T-helper 2 cell treated with Interferon-gamma antibody and Interleukin-4, amounts not matched to agents 100 ng/mL and 5 ng/mL, for 36 hours (primary cell): ENCODE measurements around the gene TMCO1. TPM values are rescaled to one million over a fixed set of nuclear protein-coding genes. Genes with fewer than 3 reads are reported as not detected.
"Not testable (repeated sequence)": the region's sequence is repeated elsewhere in the genome, so short reads cannot be mapped to it uniquely, and the experiment has no call there.

Experiments
- intact Hi-C: fragments of 100-400 bp; cut with micrococcal nuclease; formaldehyde crosslinking; loops from one replicate; pipeline ENCODE4 v1.15.1; 2023
- total RNA-seq: library from RNA; stranded (reverse); gene quantifications from 2 replicates; pipeline ENCODE4 v1.2.3, GENCODE V29; 2022

Gene TMCO1
- total RNA-seq, 1 donor from 2014 or later = 105 TPM

GRCh38 chr1:165747632-165748447 is 20.8 kb downstream of the TMCO1 start:
- intact Hi-C loops = no loop called here

- intact Hi-C loops = not testable (repeated sequence)
Measured at GRCh38 chr1:165744913-165745312, 23.8 kb downstream of the TMCO1 start.

- intact Hi-C loops = no loop called here
Measured at GRCh38 chr1:165742194-165742593, 26.5 kb downstream of the TMCO1 start.

- intact Hi-C loops = no loop called here
Measured at GRCh38 chr1:165738794-165739193, 29.9 kb downstream of the TMCO1 start.

- intact Hi-C loops = no loop called here
Measured at GRCh38 chr1:165737196-165737595, 31.5 kb downstream of the TMCO1 start.

GRCh38 chr1:165734906-165735305 is 33.8 kb downstream of the TMCO1 start:
- intact Hi-C loops = no loop called here

- intact Hi-C loops = no loop called here
Measured at GRCh38 chr1:165726841-165727240, 41.8 kb downstream of the TMCO1 start.

GRCh38 chr1:165726169-165726568 is 42.5 kb downstream of the TMCO1 start:
- intact Hi-C loops = no loop called here

GRCh38 chr1:165717918-165718515 is 50.7 kb downstream of the TMCO1 start:
- intact Hi-C loops = loop anchor here (1.0 to 5.0 kb wide), 3 partner anchors 117 to 759 kb away; no protein-coding TSS in a partner anchor

- intact Hi-C loops = loop anchor here (5.0 kb wide), 1 partner anchor 761 kb away; no protein-coding TSS in a partner anchor
Measured at GRCh38 chr1:165716265-165717051, 52.2 kb downstream of the TMCO1 start.

- intact Hi-C loops = no loop called here
Measured at GRCh38 chr1:165712764-165713163, 55.9 kb downstream of the TMCO1 start.

GRCh38 chr1:165707984-165708706 is 60.5 kb downstream of the TMCO1 start:
- intact Hi-C loops = no loop called here

- intact Hi-C loops = no loop called here
Measured at GRCh38 chr1:165703648-165704047, 65.0 kb downstream of the TMCO1 start.

- intact Hi-C loops = not testable (repeated sequence)
Measured at GRCh38 chr1:165701922-165702321, 66.7 kb downstream of the TMCO1 start.

- intact Hi-C loops = loop anchor here (2.0 to 5.0 kb wide), 4 partner anchors 59 to 1521 kb away; partner anchors contain the start of gene POU2F1
Measured at GRCh38 chr1:165699577-165699976, 69.1 kb downstream of the TMCO1 start.

GRCh38 chr1:165698761-165699052 is 70.0 kb downstream of the TMCO1 start:
- intact Hi-C loops = loop anchor here (1.0 to 5.0 kb wide), 8 partner anchors 58 to 1522 kb away; partner anchors contain the start of genes POU2F1 and TMCO1

- intact Hi-C loops = loop anchor here (1.0 to 5.0 kb wide), 8 partner anchors 57 to 1523 kb away; partner anchors contain the start of genes POU2F1 and TMCO1
Measured at GRCh38 chr1:165697881-165698760, 70.5 kb downstream of the TMCO1 start, which contains the start of gene ALDH9A1. Gene ALDH9A1 (minus strand): TSS chr1:165698562. CDS start chr1:165698558, 4 bp downstream.

GRCh38 chr1:165697491-165697880 is 71.2 kb downstream of the TMCO1 start:
- intact Hi-C loops = loop anchor here (5.0 kb wide), 1 partner anchor 305 kb away; no protein-coding TSS in a partner anchor

GRCh38 chr1:165696625-165697100 is 72.0 kb downstream of the TMCO1 start:
- intact Hi-C loops = loop anchor here (5.0 kb wide), 1 partner anchor 304 kb away; no protein-coding TSS in a partner anchor

GRCh38 chr1:165695031-165695430 is 73.6 kb downstream of the TMCO1 start:
- intact Hi-C loops = loop anchor here (5.0 kb wide), 1 partner anchor 303 kb away; no protein-coding TSS in a partner anchor
